SK-N-SH (cell line): ENCODE results near the gene CRIP1.

ENCODE experiments used
- CTCF ChIP-seq: fragments of 200-600 bp; sonication (generic); IDR thresholded peaks from 2 replicates; pipeline ENCODE4 v1.6.1; 2017; ENCODE audit warnings: antibody characterized with exemption, mild to moderate bottlenecking, moderate library complexity
- JUND ChIP-seq: IDR thresholded peaks from 2 replicates; pipeline ENCODE4 v1.4.0; 2012
- RCOR1 ChIP-seq: fragments of 150-350 bp; IDR thresholded peaks from 2 replicates; pipeline ENCODE4 v1.6.1; 2017; ENCODE audit warnings: antibody characterized with exemption, low read length
- SIN3A ChIP-seq: IDR thresholded peaks from 2 replicates; pipeline ENCODE4 v1.6.1; 2012; ENCODE audit warnings: low read depth, mild to moderate bottlenecking, low read length, moderate library complexity, borderline replicate concordance
- YY1 ChIP-seq: IDR thresholded peaks from 2 replicates; pipeline ENCODE4 v1.4.0; 2012; ENCODE audit warnings: low read depth, mild to moderate bottlenecking
- ZBTB33 ChIP-seq: IDR thresholded peaks from 2 replicates; pipeline ENCODE4 v1.4.0; 2012; ENCODE audit warnings: low read depth, borderline replicate concordance

GRCh38 chr14:105525861-105526775 is 39.4 kb downstream of the CRIP1 start, which contains the start of gene TMEM121:
- TF ChIP-seq CTCF = no peak
- no peak for TF ChIP-seq ZBTB33
- TF ChIP-seq SIN3A = no peak
- TF ChIP-seq RCOR1 = no peak
- no peak for TF ChIP-seq JUND
- no peak for TF ChIP-seq YY1
